HepG2 (cell line): ENCODE measurements around the gene RTP3. TPM values are rescaled to one million over a fixed set of nuclear protein-coding genes. Genes with fewer than 3 reads are reported as not detected.

Source experiments
- ATAC-seq: fragments of 200-7000 bp; cut with Tn5 transposase; 3 replicates; pipeline ENCODE4 v1.9.1; 2020; ENCODE audit warnings: mild to moderate bottlenecking, moderate library complexity
- BruUV-seq: library from RNA; stranded (reverse); fragments of 400-500 nt; replicated peaks from 2 replicates; lab custom pipeline; 2021; lab: Mats Ljungman, UMichigan
- CTCF ChIA-PET: fragments of 300-600 bp; formaldehyde crosslinking; extraction: SDS; loops from one replicate; lab custom pipeline; 2021; ENCODE audit warnings: low total read pairs, inconsistent platforms, low intra/inter-chr PET ratio; lab: Yijun Ruan, JAX
- POLR2A ChIA-PET: fragments of 350-600 bp; sonication (Branson Sonifier 250); formaldehyde crosslinking; loops from one replicate; lab custom pipeline; 2020; ENCODE audit warnings: antibody characterized with exemption, inconsistent platforms; lab: Yijun Ruan, JAX
- DNase-seq: peaks from one replicate; pipeline ENCODE4 v3.0.0-alpha.2; 2015; ENCODE audit warnings: low spot score
- FAIRE-seq: peaks from 3 replicates; lab custom pipeline; 2011; peaks lifted over from hg19 to GRCh38; lab: Jason Lieb, UNC
- H2AFZ ChIP-seq: one replicate; pipeline ENCODE4 v1.6.1; 2011; ENCODE audit warnings: low read length, inconsistent platforms
- H3K27ac ChIP-seq: fragments of 300-600 bp; 3 replicates; pipeline ENCODE4 v1.8.0; 2011; ENCODE audit warnings: mixed run types, mild to moderate bottlenecking, mixed read lengths, low read length, inconsistent platforms; ENCODE audit not compliant: insufficient read depth; ENCODE audit errors: extremely low read length
- H3K27me3 ChIP-seq, 2 experiments: fragments of 200-600 bp in 1 of 2; 2 replicates in 1 of 2; 3 replicates in 1 of 2; pipeline versions ENCODE4 v1.6.0 to v1.8.0; 2011; ENCODE audit warnings: low read length in 2 of 2, mild to moderate bottlenecking in 2 of 2, moderate library complexity in 2 of 2, inconsistent platforms in 1 of 2; ENCODE audit not compliant: insufficient read depth in 2 of 2, control insufficient read depth in 1 of 2
- H3K36me3 ChIP-seq, 2 experiments: fragments of 200-600 bp in 1 of 2; replicated peaks in 1 of 2; 2 replicates in 1 of 2; 3 replicates in 1 of 2; pipeline versions ENCODE4 v1.5.1 to v1.8.0; 2011; ENCODE audit warnings: low read length in 2 of 2, inconsistent platforms in 1 of 2; ENCODE audit not compliant: insufficient read depth in 2 of 2, control insufficient read depth in 1 of 2
- H3K4me1 ChIP-seq: 2 replicates; pipeline ENCODE4 v1.5.1; 2012; ENCODE audit warnings: low read length, inconsistent platforms; ENCODE audit not compliant: insufficient read depth
- H3K4me2 ChIP-seq: 2 replicates; pipeline ENCODE4 v1.6.0; 2011; ENCODE audit warnings: low read depth, low read length, inconsistent platforms
- H3K4me3 ChIP-seq, 3 experiments: fragments of 200-600 bp in 1 of 3; sonication (generic), shearing (Covaris generic) in 1 of 3; replicated peaks in 1 of 3; 2 replicates each; pipeline ENCODE4 v1.5.1; 2011 to 2016; ENCODE audit warnings: low read length in 3 of 3, inconsistent platforms in 2 of 3, low read depth in 2 of 3, mild to moderate bottlenecking in 2 of 3, control low read depth in 1 of 3, mixed read lengths in 1 of 3; ENCODE audit not compliant: insufficient read depth in 1 of 3
- H3K79me2 ChIP-seq: one replicate; pipeline ENCODE4 v1.6.1; 2011; ENCODE audit warnings: low read length, inconsistent platforms; ENCODE audit not compliant: insufficient read depth
- H3K9ac ChIP-seq: 2 replicates; pipeline ENCODE4 v1.6.0; 2011; ENCODE audit warnings: mild to moderate bottlenecking, low read depth, low read length, inconsistent platforms; ENCODE audit not compliant: insufficient read depth
- H3K9me3 ChIP-seq: 2 replicates; pipeline ENCODE4 v1.5.1; 2012; ENCODE audit warnings: mild to moderate bottlenecking, low read length
- H4K20me1 ChIP-seq: 2 replicates; pipeline ENCODE4 v1.6.0; 2011; ENCODE audit warnings: inconsistent platforms, mild to moderate bottlenecking, low read length, moderate library complexity; ENCODE audit not compliant: insufficient read depth
- IRF2 ChIP-seq: IDR thresholded peaks from 2 replicates; pipeline ENCODE4 v1.6.1; 2018; ENCODE audit warnings: missing genetic modification reagents, missing compliant biosample characterization
- SMARCC2 ChIP-seq: fragments of 450-650 bp; IDR thresholded peaks from 2 replicates; pipeline ENCODE4 v1.6.1; 2017; ENCODE audit warnings: antibody characterized with exemption, mild to moderate bottlenecking
- SNRNP70 ChIP-seq: fragments of 200-400 bp; formaldehyde crosslinking; IDR thresholded peaks from 2 replicates; pipeline ENCODE4 v1.6.1; 2017; ENCODE audit warnings: mild to moderate bottlenecking, low read depth, low read length, moderate library complexity
- ZFP1 ChIP-seq: IDR thresholded peaks from 2 replicates; pipeline ENCODE4 v1.6.1; 2016
- ZFP36L2 ChIP-seq: sonication (generic); formaldehyde crosslinking; IDR thresholded peaks from 2 replicates; pipeline ENCODE4 v1.4.0; 2020; ENCODE audit warnings: missing genetic modification reagents
- ZNF138 ChIP-seq: sonication (generic); formaldehyde crosslinking; IDR thresholded peaks from 2 replicates; pipeline ENCODE4 v1.5.0; 2020; ENCODE audit warnings: mild to moderate bottlenecking, low read depth, missing genetic modification reagents
- ZNF3 ChIP-seq: IDR thresholded peaks from 2 replicates; pipeline ENCODE4 v1.7.0; 2017; ENCODE audit warnings: inconsistent platforms
- WGBS: methylation state at CpG from one replicate; pipeline ENCODE4 v1.1.6; 2017; ENCODE audit warnings: low lambda C conversion rate; 5-methylcytosine and 5-hydroxymethylcytosine counted together
- in situ Hi-C: cut with HindIII; loops from 2 replicates; pipeline ENCODE4 v1.10.0; 2017; ENCODE audit warnings: low pct_unique_long_range_greater_than_20kb; ENCODE audit not compliant: extremely low pct_ligation_motif_present
- intact Hi-C: fragments of 100-400 bp; cut with micrococcal nuclease; formaldehyde crosslinking; loops from one replicate; pipeline ENCODE4 v1.10.0; 2022; ENCODE audit not compliant: unreplicated experiment
- polyA plus RNA-seq, 8 experiments: library from polyadenylated mRNA; depleted of rRNA in 3 of 8; stranded (reverse) in 7 of 8; unstranded in 1 of 8; fragments of >200 nt; fragmentation: Illumina TruSeq in 4 of 8; extraction: Trizol in 4 of 8; gene quantifications; 2 replicates each; pipeline versions ENCODE4 v1.2.1 to v1.2.3, GENCODE V29; 2011 to 2016; ENCODE audit warnings: low read depth in 4 of 8, missing spikeins in 1 of 8, mixed read lengths in 1 of 8; ENCODE audit not compliant: insufficient read depth in 1 of 8
- total RNA-seq, 5 experiments: library from RNA; depleted of rRNA; stranded (reverse); fragments of >200 nt; fragmentation: Illumina TruSeq; extraction: Trizol; gene quantifications; 2 replicates each; pipeline ENCODE4 v1.2.3, GENCODE V29; 2016; ENCODE audit warnings: low read depth in 1 of 5
- TF ChIP-seq, protein P1 (sequence below): sonication (generic); formaldehyde crosslinking; IDR thresholded peaks from 2 replicates; pipeline ENCODE4 v1.8.0; 2022; ENCODE audit warnings: low read depth, missing genetic modification reagents
- TF ChIP-seq, protein P2 (sequence below): sonication (generic); formaldehyde crosslinking; IDR thresholded peaks from 2 replicates; pipeline ENCODE4 v1.4.0; 2020; ENCODE audit warnings: missing genetic modification reagents, low read depth, mild to moderate bottlenecking, borderline replicate concordance
- TF ChIP-seq, protein P3 (sequence below): sonication (generic); formaldehyde crosslinking; IDR thresholded peaks from 2 replicates; pipeline ENCODE4 v1.4.0; 2020; ENCODE audit warnings: missing genetic modification reagents
- TF ChIP-seq, protein P4 (sequence below): sonication (generic); formaldehyde crosslinking; IDR thresholded peaks from 2 replicates; pipeline ENCODE4 v1.4.0; 2020; ENCODE audit warnings: missing genetic modification reagents, borderline replicate concordance

Gene RTP3
- total and polyA plus RNA-seq, 2 of the 13 experiments (the other 11 are each of a cell fraction or from before 2014, with no cell fraction given): 0.09 TPM; not detected in 1

DNA sequence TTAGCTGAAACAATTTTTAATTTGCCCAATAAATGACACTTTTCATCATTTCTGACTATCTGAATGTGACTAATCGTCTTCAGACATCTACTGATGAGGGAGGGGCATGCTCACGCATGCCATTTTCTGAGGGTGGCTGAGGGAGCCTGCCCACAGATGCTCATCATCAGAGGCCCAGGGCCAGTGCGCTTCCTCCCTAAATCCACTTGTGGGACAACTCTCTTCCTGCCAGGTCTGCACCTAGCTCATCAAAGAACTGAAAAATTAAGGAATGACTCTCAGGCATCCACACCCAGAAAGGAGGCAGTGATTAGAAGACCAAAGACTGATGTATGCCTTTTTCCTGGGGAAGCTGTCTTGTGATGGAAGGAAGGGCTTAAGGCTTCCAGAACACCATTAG, 22.8 kb downstream of the RTP3 start:
- no TSS peak for BruUV-seq
- Histone ChIP-seq H2AFZ (no peak overlapping the region), H3K4me3 (no peak overlapping the region), H3K36me3 (no peaks in the 10 kb centered on the region), H3K79me2 (no peaks in the 10 kb centered on the region), H3K4me2 (no peak overlapping the region), H3K9me3 (no peaks in the 10 kb centered on the region), H3K27ac (no peak overlapping the region), H3K27me3 (no peaks in the 10 kb centered on the region; a peak in 1 of 5 replicates), H4K20me1 (no peaks in the 10 kb centered on the region), H3K4me1 (no peaks in the 10 kb centered on the region), H3K9ac (no peak overlapping the region)
- ChIA-PET POLR2A (no interaction called here), CTCF (no interaction called here)
- ATAC-seq (no peak), FAIRE-seq (no peak), DNase-seq (no peak)
- intact Hi-C loops: no loop called here
- in situ Hi-C loops: no loop called here
- TF ChIP-seq, protein P1, sequence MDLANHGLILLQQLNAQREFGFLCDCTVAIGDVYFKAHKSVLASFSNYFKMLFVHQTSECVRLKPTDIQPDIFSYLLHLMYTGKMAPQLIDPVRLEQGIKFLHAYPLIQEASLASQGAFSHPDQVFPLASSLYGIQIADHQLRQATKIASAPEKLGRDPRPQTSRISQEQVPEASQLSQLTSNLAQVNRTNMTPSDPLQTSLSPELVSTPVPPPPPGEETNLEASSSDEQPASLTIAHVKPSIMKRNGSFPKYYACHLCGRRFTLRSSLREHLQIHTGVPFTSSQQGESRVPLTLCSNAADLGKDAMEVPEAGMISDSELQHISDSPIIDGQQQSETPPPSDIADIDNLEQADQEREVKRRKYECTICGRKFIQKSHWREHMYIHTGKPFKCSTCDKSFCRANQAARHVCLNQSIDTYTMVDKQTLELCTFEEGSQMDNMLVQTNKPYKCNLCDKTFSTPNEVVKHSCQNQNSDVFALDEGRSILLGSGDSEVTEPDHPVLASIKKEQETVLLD: no peak
- TF ChIP-seq ZNF138 (CRISPR knock-in tag): no peak
- no peak for TF ChIP-seq ZNF3
- TF ChIP-seq, protein P2, sequence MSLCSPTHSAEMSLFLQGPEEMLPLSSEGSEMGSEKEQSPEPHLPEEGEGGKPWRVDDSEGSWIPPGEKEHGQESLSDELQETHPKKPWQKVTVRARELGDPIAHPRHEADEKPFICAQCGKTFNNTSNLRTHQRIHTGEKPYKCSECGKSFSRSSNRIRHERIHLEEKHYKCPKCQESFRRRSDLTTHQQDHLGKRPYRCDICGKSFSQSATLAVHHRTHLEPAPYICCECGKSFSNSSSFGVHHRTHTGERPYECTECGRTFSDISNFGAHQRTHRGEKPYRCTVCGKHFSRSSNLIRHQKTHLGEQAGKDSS (CRISPR knock-in tag): no peak
- no peak for TF ChIP-seq IRF2
- TF ChIP-seq, protein P3, sequence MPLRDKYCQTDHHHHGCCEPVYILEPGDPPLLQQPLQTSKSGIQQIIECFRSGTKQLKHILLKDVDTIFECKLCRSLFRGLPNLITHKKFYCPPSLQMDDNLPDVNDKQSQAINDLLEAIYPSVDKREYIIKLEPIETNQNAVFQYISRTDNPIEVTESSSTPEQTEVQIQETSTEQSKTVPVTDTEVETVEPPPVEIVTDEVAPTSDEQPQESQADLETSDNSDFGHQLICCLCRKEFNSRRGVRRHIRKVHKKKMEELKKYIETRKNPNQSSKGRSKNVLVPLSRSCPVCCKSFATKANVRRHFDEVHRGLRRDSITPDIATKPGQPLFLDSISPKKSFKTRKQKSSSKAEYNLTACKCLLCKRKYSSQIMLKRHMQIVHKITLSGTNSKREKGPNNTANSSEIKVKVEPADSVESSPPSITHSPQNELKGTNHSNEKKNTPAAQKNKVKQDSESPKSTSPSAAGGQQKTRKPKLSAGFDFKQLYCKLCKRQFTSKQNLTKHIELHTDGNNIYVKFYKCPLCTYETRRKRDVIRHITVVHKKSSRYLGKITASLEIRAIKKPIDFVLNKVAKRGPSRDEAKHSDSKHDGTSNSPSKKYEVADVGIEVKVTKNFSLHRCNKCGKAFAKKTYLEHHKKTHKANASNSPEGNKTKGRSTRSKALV (CRISPR knock-in tag): no peak
- TF ChIP-seq, protein P4, sequence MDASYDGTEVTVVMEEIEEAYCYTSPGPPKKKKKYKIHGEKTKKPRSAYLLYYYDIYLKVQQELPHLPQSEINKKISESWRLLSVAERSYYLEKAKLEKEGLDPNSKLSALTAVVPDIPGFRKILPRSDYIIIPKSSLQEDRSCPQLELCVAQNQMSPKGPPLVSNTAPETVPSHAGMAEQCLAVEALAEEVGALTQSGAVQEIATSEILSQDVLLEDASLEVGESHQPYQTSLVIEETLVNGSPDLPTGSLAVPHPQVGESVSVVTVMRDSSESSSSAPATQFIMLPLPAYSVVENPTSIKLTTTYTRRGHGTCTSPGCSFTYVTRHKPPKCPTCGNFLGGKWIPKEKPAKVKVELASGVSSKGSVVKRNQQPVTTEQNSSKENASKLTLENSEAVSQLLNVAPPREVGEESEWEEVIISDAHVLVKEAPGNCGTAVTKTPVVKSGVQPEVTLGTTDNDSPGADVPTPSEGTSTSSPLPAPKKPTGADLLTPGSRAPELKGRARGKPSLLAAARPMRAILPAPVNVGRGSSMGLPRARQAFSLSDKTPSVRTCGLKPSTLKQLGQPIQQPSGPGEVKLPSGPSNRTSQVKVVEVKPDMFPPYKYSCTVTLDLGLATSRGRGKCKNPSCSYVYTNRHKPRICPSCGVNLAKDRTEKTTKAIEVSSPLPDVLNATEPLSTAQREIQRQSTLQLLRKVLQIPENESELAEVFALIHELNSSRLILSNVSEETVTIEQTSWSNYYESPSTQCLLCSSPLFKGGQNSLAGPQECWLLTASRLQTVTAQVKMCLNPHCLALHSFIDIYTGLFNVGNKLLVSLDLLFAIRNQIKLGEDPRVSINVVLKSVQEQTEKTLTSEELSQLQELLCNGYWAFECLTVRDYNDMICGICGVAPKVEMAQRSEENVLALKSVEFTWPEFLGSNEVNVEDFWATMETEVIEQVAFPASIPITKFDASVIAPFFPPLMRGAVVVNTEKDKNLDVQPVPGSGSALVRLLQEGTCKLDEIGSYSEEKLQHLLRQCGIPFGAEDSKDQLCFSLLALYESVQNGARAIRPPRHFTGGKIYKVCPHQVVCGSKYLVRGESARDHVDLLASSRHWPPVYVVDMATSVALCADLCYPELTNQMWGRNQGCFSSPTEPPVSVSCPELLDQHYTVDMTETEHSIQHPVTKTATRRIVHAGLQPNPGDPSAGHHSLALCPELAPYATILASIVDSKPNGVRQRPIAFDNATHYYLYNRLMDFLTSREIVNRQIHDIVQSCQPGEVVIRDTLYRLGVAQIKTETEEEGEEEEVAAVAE: no peak
- TF ChIP-seq SNRNP70: no peak
- TF ChIP-seq ZFP1: no peak
- TF ChIP-seq ZFP36L2 (CRISPR knock-in tag): no peak
- TF ChIP-seq SMARCC2: no peak
- 72% methylated on average over 3 of the region's 3 CpGs for WGBS
